Stimulated activated CD4-positive, alpha-beta T cell treated with anti-CD3 and anti-CD28 coated beads, Interleukin-4, amount 100 ng/mL, for 4 hours (primary cell): ENCODE measurements around the gene FAM110C.
"Not testable (repeated sequence)": the region's sequence is repeated elsewhere in the genome, so short reads cannot be mapped to it uniquely, and the experiment has no call there.

Experiments used
- DNase-seq, 2 experiments: peaks; one replicate each; pipeline ENCODE4 v3.0.0-alpha.2; 2020

The FAM110C gene

GRCh38 chr2:42788-43187 lies 3.5 kb downstream of the FAM110C start:
- DNase-seq = no peak

GRCh38 chr2:40465-40864 lies 5.8 kb downstream of the FAM110C start:
- no peak for DNase-seq

- no peak for DNase-seq
Observed at GRCh38 chr2:38155-38554, 8.2 kb downstream of the FAM110C start.

GRCh38 chr2:36318-36717 lies 10.0 kb downstream of the FAM110C start:
- no peak for DNase-seq

GRCh38 chr2:35852-36251 lies 10.5 kb downstream of the FAM110C start:
- no peak for DNase-seq

GRCh38 chr2:33620-34019 lies 12.7 kb downstream of the FAM110C start:
- DNase-seq = peak; percentile 18 to 73

GRCh38 chr2:32068-32467 lies 14.2 kb downstream of the FAM110C start:
- DNase-seq = peak in 1 of 2 experiments; percentile 19

GRCh38 chr2:29253-29652 lies 17.1 kb downstream of the FAM110C start:
- DNase-seq = no peak

GRCh38 chr2:28406-28975 lies 17.8 kb downstream of the FAM110C start:
- no peak for DNase-seq

- no peak for DNase-seq
Observed at GRCh38 chr2:26891-27290, 19.4 kb downstream of the FAM110C start.

GRCh38 chr2:25543-25942 lies 20.8 kb downstream of the FAM110C start:
- DNase-seq = no peak

- not testable (repeated sequence) for DNase-seq
Observed at GRCh38 chr2:24591-24990, 21.7 kb downstream of the FAM110C start.

GRCh38 chr2:24107-24506 lies 22.2 kb downstream of the FAM110C start:
- no peak for DNase-seq

GRCh38 chr2:23283-23682 lies 23.0 kb downstream of the FAM110C start:
- no peak for DNase-seq

- DNase-seq = not testable (repeated sequence)
Observed at GRCh38 chr2:22244-22643, 24.1 kb downstream of the FAM110C start.

- not testable (repeated sequence) for DNase-seq
Observed at GRCh38 chr2:20259-20658, 26.0 kb downstream of the FAM110C start.

GRCh38 chr2:19505-19904 lies 26.8 kb downstream of the FAM110C start:
- no peak for DNase-seq

- DNase-seq = no peak
Observed at GRCh38 chr2:18402-19271, 27.7 kb downstream of the FAM110C start.

- DNase-seq = not testable (repeated sequence)
Observed at GRCh38 chr2:15916-16315, 30.4 kb downstream of the FAM110C start.

- DNase-seq = peak; percentile 35 to 45
Observed at GRCh38 chr2:11248-11941, 34.9 kb downstream of the FAM110C start.

GRCh38 chr2:10222-10875 lies 36.0 kb downstream of the FAM110C start:
- DNase-seq = no peak
